HG03280 (cell line): ENCODE measurements around the gene ITPR1.
"Not testable (repeated sequence)": the region's sequence is repeated elsewhere in the genome, so short reads cannot be mapped to it uniquely, and the experiment has no call there.

Experiments
- ATAC-seq: cut with Tn5 transposase; IDR thresholded peaks from one replicate; pipeline ENCODE4 v1.9.1; 2021; ENCODE audit warnings: mild to moderate bottlenecking, moderate library complexity; ENCODE audit not compliant: unreplicated experiment

Gene ITPR1

DNA sequence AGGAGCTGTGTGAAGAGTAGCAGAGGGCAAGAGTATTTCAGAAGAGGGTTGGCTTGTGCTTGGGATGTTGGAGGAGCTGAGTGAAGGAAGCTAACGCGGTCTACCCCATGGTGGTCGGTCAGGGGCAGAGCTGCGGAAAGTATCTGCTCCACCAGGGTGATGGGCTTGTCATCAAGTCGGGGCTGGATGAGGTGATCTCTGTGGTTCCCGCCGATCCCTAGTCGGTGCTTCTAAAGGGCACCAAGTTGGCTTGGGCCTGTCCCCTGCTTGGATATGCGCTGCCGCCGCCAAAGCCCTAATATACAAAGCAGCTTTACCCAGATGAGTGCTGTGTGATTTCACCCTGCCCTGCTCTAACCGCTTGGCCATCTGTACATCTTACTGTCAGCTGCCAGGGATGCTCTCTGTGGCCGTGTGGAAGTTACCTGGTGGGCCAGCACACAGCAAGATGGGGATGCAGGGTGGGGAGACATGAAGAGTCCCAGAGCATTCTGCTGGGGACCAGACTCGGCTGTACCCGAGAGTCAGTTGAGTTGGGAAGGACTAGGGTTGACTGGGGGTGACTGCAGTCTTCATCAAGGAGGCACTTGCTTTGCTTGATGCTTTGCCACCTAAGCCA lies 260.0 kb downstream of the ITPR1 start:
- ATAC-seq: peak; percentile 30

DNA sequence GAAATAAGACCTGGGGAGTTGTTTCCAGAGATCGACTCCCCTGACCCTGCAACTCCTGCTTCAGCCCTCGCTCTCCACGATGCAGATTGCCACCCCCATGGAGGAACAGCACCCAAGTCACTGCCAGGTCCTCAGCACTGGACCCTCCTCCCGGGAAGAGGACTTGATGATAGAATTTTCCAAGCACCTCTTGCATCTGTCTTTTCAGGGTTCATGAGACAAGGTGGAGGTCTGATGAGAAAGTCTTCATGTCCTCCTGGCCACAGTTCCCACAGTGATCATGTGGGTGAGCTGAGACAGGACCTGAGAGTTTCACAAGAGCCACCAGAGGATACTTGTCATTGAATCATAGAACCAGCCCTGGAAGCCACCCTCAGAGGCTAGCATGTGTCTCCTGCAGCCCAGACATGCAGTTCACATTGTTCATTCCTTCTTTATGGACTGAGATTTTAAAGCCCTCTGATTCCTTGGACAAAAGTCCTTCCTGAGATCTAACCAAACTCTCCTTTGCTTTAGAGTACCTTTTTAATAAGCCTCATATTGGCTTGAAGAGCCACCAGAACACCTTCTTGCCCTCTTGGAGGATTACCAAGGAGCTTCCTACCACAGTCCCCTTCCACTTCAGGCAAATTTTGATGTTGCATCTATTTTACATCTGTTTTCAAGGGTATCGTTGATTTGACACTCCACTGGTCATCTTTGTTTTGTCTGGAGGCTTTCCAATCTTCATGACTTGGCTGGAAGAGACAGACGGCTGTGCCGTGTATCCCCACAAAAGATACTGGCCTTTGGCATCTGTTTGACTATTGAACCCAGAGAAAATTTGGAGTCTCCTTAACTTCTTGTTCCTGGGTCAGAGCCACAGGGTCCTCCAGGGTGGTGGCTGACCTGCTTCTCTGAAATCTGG lies 261.3 kb downstream of the ITPR1 start:
- peak; percentile 56 for ATAC-seq

DNA sequence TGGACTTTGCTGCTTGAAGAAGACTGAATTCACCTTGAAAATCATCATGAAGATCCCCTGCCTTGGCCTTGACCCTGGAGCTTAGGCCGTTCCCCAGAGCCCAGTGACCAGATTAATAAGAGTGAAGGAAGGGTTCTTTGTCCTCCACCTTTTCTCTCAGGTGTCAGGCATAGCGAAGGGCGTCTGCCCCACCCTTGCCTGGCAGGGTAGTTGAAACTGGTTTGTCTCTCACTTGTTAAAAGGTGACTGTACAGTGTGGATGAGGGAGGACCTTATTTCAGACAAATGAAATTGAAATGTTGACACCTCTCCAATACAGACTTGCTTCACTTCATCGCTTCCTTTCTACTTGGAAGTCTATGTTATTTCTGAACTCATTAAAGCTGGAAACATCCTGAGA lies 262.4 kb downstream of the ITPR1 start:
- no peak for ATAC-seq

DNA sequence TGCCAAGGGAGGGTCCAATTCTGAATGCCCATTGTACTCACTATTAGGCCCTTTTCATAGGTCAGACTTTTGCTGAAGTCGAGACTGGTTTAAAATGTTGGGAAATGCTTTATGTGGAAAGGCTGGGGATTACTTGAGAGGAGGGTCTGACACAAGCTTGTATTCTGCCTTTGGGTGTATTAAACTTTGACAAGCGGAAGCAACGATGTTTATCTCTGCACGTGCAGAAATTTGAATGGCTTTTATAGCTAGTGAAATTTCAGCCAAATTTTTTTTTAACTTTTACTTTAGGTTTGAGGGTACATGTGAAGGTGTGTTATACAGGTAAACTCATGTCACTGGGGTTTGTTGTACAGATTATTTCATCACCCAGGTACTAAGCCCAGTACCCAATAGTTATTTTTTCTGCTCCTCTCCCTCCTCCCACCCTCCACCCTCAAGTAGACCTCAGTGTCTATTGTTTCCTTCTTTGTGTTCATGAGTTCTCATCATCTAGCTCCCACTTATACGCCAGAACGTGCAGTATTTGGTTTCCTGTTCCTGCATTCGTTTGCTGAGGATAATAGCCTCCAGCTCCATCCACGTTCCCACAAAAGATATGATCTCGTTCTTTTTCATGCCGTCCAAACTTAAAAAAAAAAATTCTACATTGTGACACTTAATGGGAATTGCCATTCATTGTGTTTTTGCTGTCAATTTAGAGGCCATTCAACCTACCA lies 263.1 kb downstream of the ITPR1 start:
- ATAC-seq: no peak

DNA sequence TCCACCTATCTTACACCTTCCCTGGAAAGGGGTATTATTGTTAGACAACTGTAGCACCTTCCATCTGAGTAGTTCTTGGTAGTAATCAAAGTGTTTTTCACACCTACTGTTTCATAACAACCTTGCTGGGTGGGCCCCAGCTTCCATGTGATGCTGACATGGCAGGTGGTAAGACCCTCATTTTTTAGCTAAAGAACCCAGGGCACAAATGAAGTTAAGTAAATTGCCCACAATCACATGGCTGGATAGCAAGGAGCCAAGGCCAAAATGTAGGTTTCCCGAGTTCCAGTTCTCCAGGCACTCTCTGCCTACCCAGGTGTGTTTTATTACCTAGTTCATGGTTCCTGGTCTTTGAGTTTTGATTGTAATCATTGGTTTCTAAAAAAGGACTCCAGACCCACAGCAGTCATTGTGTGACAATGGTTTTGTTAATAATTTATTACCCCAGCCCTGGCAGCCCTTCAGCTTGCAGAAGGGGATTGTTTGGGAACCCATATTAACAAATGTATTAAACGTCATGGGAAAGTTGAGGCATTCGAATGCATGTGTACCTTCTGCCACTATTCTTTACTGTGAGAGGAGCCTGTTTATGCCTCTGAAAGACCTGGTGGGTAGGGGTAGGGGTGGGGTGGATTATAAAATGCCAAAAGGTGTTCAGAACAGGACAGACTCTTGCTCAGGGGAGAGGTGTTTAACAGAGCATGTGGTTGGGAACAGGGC lies 263.9 kb downstream of the ITPR1 start:
- no peak for ATAC-seq

DNA sequence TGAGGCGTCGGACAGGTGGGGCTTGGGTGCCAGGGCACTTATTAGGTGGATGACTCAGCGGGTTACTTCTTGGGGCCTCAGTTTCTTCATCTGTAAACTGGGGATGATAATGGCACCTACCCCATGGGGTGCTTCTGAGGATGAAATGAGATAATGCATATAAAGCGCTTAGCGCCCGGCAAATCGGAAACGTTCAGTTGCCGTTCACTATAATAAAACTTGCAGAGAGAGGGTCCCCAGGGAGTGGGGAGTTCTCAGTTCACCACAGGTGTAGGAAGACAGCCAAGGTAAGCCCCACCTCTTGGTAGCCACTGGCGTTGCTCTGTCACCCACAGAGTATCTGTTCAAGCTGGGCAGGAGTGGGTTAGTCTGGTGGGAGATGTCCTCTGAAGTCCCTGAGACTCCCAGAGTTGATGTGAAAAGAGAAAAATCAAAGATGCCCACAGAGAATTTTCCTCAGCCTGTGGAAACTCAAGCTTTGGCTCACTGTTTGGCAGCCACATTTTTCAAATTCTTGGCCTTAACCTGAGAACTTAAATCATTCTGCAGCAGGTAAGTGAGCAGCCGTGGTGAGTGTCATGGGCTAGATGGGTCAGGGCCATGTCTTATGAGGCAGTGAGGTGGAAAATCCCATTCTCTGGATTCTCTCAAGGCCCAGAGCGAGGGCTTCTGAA lies 264.6 kb downstream of the ITPR1 start:
- no peak for ATAC-seq

DNA sequence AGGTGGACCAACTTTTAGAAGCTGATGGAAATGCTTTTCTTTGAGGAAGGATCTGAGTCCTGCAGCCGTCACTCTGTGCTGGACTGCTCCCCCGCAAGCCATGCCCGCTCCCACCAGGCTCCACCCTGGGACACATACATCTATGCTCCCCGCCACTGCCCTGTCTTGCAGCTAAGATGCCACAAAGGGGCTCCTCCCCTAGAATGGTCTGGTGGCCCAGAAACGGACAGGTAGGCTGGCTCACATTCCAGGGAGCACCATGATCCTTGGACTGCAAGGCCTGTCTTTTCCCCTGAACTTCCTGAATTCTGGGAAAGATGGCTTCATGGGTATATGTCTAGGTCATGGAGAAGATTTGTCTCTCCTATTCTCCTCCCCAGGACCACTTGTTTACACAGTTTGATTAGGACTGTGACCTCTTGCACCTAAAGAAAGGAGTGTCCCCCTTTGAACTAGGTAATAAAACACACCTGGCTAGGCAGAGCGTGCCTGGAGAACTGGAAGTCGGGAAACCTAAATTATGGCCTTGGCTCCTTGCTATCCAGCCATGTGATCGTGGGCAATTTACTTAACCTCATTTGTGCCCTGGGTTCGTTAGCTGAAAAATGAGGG lies 265.2 kb downstream of the ITPR1 start:
- ATAC-seq: no peak

DNA sequence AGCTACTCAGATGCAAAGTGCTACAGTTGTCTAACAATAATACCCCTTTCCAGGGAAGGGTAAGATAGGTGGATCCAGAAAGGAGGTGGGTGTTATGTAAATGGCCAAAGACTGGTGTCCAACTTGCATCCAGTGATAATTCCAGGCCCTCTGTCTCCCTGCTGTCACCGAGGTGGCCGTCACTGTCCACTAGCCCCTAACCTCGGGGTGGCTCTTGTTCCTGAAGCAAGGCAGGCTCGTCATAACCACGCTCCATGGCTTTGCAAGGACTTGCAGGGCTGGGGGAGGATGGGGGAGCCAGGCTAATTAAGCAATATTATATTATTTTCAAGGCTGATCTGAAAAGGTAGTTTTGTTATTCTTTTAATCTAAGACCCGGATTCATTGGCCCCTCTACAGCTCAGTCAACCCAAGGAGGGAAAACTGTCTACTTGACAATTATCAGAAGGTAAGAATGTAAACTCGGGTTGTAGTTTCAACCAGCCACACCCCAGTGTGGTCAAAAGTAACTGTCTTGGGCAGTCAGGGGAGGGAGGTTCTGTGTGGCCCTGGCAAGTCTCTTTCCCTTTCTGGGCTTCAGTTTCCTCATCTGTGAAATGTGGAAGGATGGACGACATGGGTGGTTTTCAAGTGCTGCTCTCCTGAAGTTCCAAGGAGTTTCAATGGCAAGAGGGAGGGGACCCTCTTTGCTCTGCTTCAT lies 266.0 kb downstream of the ITPR1 start:
- no peak for ATAC-seq

DNA sequence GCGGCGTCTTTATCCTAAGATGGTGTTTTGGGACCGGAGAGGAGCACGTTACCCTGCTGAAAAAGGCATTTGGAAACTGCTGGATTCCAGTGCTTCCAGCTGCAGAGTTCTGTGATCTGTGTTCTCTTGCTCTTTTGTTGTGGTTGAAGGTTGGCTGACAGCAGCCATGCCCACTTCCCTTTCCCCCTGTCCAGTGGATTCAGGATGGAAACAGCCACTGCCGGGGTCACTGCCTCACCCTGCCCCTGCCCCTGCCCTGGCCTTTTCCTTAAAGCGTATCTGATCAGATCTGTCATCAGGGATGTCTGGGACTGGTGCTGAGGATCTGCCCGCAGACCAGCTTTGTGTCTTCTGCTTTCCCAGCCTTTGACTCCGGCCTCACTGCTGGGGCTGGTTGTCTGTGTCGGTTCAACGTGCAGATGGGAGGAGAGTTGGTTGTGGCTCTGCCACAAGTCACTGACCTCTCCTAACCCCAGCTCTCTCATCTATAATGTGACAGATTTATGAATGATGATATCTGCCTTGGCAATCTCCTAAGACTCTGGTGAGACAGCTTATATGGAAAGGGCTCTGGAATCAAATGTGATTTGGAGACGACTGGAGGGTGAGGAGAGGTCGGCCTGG lies 266.7 kb downstream of the ITPR1 start:
- ATAC-seq: no peak

DNA sequence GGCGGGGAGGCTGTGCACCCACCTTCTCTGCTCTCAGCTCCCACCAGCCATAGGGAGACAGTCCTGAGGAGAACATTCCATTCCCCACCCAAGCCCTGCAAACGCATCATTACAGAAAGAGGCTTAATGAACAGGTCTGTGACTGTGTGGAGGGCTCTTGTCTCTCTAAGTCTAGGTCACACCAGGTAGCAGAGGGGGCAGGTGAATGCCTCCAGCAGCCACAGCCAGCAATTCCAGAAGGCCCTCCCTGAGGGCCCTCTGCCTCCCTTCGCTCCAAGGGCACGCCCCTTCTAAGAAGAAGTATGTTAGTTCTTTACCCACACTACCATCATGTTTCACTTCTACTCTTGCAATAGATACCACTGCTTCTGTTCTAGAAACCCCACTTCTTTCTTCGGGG lies 268.6 kb downstream of the ITPR1 start:
- no peak for ATAC-seq

DNA sequence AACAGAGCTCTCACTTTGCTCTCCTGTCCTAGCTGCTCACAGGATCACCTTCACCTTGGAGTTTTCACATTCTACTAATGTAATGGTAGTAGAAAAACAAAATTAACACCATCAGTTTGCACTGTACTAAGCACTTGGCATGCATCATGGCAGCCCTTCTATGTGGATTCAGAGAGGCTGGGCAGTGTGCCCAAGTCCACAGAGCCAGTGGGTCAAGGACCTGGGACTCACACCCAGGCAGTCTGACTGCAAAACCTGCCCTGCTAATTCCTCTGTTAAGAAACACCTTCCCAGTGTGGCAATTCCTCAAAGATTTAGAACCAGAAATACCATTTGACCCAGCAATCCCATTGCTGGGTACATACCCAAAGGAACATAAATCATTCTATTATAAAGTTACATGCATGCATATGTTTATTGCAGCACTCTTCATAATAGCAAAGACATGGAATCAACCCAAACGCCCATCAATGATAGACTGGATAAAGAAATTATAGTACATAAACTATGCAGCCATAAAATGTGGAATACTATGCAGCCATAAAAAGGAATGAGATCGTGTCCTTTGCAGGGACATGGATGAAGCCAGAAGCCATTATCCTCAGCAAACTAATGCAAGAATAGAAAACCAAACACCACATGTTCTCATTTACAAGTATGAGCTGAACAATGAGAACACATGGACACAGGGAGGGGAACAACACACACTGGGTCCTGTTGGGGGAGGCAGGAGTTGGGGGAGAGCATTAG lies 269.5 kb downstream of the ITPR1 start:
- ATAC-seq: not testable (repeated sequence)

DNA sequence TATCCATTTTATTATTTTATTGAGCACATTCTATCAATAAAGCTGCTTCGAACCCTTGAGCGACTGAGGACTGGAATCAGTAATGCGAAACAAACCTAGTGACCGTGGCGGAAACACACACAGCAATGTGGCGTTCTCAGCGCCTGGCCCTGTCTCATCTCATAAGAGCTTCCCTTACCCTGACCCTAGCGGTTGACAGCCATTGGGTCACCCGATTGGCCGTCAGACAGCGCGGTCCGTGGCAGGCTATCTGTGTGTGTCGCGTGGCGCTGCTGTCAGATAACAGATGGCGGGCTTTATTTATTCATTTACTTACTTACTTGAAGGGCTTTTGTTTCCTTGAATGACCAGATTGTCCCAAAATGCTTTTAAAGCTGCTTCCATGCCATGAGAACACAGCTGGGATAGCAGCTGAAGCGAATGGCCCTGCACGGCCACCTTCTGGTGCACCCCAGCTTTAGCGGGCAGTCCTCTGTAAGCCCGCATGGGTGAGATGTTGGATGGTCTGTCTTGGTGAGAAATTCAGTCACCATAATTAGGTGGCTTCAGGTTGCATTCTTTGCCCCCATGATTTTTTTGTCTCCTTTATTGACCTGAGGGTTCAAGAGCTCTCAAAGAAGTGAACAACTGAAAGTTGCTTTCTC lies 270.6 kb downstream of the ITPR1 start:
- ATAC-seq: no peak

DNA sequence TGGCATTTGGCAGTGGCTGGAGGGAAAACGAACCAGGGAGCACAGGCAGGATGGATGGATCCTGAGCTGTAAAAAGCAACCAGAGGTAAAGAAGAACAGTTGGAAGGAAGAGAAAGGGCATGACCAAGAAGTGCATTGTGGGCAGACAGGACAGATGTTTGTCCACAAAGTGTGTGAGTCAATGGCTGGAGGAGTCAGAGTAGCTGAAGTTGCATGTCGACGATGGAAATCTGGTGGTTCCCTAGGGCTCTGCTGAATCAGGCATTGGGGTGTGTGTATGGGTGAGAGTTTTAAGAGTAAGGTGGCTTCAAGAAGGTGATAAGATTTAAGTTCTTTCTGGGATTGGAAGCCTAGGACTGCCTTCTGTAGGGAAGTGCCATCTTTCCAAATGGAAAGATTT lies 272.1 kb downstream of the ITPR1 start:
- no peak for ATAC-seq

DNA sequence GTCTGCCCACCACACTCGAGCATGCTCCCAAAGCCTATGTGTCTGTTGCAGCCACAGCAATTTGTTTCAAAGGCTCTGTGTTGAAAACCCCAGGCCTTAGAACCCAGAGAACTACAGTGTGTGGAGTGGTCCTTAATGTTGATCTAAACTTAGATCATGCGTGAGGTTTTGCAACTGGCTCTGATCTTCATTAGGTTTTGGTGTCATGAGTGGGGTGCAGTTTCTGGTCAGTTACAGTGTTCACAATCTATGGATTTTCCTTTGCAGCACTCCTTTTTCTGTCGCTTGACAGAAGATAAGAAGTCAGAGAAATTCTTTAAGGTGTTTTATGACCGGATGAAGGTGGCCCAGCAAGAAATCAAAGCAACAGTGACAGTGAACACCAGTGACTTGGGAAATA lies 273.1 kb downstream of the ITPR1 start:
- ATAC-seq: no peak

DNA sequence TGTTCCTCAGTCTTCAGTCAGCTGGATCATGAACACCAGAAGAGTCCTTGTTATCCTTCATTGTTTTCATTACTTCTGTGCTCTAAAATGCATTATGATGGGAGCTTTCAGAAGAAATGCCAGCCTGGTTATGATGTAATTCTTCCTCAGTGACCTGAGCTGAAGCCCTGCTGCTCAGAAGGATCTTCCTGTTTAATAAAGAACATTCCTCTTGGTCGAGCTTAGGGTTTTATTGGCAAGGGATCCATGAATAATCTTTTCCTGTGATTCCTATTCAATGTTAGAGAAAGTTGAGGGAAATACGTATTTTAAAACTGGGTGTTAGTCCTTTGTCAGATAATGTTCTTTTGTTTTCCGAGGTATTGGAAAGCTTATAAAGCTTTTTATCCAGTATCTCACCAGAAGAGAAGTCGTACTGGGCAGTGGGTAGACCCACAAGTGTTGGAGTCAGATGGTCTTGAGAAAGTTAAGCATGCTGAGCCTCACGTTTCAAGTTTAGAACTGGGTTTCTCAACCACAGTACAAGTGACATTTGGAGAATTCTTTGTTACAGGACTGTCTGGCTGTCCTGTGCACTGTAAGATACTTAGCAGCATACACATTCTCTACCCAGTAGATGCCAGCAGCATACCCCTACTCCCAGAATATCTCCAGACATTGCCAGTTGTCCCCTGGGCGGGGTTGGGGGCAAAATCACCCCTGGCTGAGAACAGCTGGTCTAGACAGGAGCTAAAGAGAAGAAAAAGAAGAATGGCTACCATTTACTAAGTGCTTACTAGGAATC lies 273.8 kb downstream of the ITPR1 start:
- ATAC-seq: no peak

DNA sequence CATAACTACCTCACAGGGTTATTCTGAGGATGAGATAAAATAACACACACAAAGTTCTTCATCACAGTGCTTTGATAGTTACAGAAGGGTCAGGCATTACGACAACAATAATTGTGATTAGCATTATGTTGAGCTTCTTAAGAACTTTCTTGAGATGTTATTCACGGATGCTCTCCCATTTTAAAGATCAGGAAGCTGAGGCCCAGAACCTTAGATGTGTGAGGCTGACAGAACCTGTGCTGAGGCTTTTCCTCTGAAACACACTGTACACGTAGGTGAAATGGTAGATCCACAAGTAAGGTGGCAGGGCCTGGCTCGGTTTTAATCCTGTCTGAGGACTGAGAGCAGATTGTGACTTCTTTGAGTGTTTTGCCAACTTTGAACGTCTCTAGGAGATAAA lies 274.9 kb downstream of the ITPR1 start:
- no peak for ATAC-seq

DNA sequence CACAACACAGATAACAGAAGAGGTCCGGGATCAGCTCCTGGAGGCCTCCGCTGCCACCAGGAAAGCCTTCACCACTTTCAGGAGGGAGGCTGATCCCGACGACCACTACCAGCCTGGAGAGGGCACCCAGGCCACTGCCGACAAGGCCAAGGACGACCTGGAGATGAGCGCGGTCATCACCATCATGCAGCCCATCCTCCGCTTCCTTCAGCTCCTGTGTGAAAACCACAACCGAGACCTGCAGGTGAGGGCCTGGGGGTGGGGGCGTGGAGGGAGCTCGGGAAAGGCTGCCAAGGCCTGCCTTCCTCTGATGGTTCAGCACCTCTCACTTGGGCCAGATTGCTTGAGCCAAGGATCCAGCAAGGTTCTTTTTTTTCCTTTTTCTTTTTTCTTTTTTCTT lies 275.4 kb downstream of the ITPR1 start:
- ATAC-seq: no peak
